K562 treated with DMSO at 1 percent for 48 hours (cell line): ENCODE data around the gene FYB1. TPM values are rescaled to one million over a fixed set of nuclear protein-coding genes. Genes with fewer than 3 reads are reported as not detected.

Source experiments
- total RNA-seq: library from RNA; unstranded; fragments of 300-600 nt; gene quantifications from 2 replicates; pipeline ENCODE4 v1.2.3, GENCODE V29; 2022; ENCODE audit warnings: low replicate concordance; ENCODE audit errors: extremely low read depth

Gene FYB1
- not detected in 2 replicates for total RNA-seq

DNA sequence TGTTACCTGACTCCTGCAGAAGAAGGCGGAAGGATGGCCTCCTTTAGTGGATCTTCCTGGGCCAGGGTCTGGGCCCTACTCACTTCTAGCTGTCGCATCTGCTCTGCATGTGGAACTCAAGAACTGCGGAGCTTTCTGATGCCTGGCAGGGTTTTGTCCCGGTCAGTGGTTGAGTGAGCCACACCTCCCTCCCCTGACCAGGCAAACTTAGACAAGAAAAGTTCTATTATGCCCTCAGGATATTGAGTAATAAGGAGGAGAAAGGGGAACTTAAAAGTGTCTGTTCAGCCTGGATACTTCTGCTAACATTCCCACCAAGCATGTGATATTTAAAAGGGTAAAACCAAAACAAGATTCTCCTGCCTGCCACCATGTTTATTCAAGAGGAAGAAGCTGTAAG, at the start of gene FYB1:
Gene FYB1, minus strand, starts transcription at position 127 of the 400 bp plus-strand sequence. CDS start 16,603 bp downstream, outside the sequence.

DNA sequence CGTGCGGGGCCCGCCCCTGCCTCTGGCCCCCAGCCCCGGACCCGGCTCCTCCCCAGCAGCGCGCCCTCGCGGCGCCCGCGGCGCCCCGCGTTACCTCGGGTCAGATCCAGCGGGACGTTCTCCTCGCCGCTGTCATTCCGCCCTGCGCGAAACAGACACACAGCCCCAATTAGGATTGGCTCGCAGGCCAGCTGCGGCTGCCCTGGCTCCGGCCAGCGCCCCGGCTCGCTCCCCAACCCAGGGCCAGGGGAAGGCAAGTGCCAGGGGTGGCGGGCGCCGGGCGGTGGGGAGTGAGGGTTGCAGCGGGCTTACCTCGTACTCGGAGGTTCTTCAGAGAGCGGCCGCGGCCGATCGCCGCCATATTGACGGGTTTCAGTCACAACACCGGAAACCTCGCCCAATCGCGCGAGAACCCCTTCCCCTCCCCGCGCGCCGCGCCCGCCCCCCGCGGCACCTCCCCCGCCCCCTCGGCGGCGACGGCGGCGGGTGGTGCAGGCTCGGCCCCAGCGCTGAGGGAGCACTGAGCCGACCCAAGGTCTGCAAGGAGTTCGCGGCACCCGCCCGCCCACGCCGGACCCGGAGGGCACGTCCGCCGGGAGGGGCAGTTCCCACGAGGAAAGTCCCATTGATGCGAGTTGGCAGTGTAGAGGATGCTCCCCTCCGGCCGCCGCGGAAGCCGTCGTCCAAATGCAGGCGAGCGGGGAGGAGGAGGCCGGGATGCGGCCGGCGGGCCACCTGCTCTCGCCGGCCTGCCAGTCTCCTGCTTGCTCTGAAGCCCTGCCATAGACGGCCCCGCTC, 145.1 kb downstream of the FYB1 start, which contains the start of gene RICTOR:
Gene RICTOR, minus strand, starts transcription at position 383 of the 798 bp plus-strand sequence. Its CDS starts 22 bp downstream, at position 361.

Other genes starting within 250 kb of the FYB1 start
- not detected in 2 replicates for gene RICTOR, start 145.2 kb downstream of the FYB1 start, total RNA-seq
- not detected in 2 replicates for gene C9, start 144.9 kb upstream of the FYB1 start, total RNA-seq
- not detected in 2 replicates for gene DAB2, start 205.4 kb upstream of the FYB1 start, total RNA-seq